CD14-positive monocyte (primary cell): ENCODE measurements around the gene CLCNKA. TPM values are rescaled to one million over a fixed set of nuclear protein-coding genes. Genes with fewer than 3 reads are reported as not detected.

ENCODE experiments used
- DNase-seq, 3 donors: peaks; one replicate each; pipeline ENCODE4 v3.0.0-alpha.2; 2011 to 2022
- H2AFZ ChIP-seq: 2 replicates; pipeline ENCODE4 v1.6.0; 2012; ENCODE audit warnings: mild to moderate bottlenecking, low read depth, low read length, inconsistent platforms; ENCODE audit not compliant: insufficient read depth, poor library complexity, severe bottlenecking
- H3K27ac ChIP-seq, 2 donors: 1 replicate in 1 of 2; 2 replicates in 1 of 2; pipeline ENCODE4 v1.5.1; 2012 to 2013; ENCODE audit warnings: low read length in 2 of 2, control low read depth in 1 of 2, inconsistent platforms in 1 of 2, low read depth in 1 of 2, mild to moderate bottlenecking in 1 of 2
- H3K27me3 ChIP-seq, 2 donors: one replicate each; pipeline versions ENCODE4 v1.6.0 to v1.6.1; 2011 to 2013; ENCODE audit warnings: low read length in 2 of 2; ENCODE audit not compliant: control insufficient read depth in 2 of 2, insufficient read depth in 2 of 2
- H3K36me3 ChIP-seq, 2 donors: replicated peaks in 1 of 2; 1 replicate in 1 of 2; 2 replicates in 1 of 2; pipeline versions ENCODE4 v1.5.1 to v1.6.1; 2012 to 2013; ENCODE audit warnings: low read length in 2 of 2, control low read depth in 1 of 2, inconsistent platforms in 1 of 2, mild to moderate bottlenecking in 1 of 2; ENCODE audit not compliant: insufficient read depth in 2 of 2, control insufficient read depth in 1 of 2
- H3K4me1 ChIP-seq, 2 donors: 1 replicate in 1 of 2; 2 replicates in 1 of 2; pipeline versions ENCODE4 v1.5.1 to v1.6.1; 2012 to 2013; ENCODE audit warnings: low read length in 2 of 2, control low read depth in 1 of 2, inconsistent platforms in 1 of 2, mild to moderate bottlenecking in 1 of 2, moderate library complexity in 1 of 2; ENCODE audit not compliant: insufficient read depth in 2 of 2, control insufficient read depth in 1 of 2
- H3K4me2 ChIP-seq: replicated peaks from 2 replicates; pipeline ENCODE3; 2012; ENCODE audit warnings: low read length, moderate library complexity, mild to moderate bottlenecking; ENCODE audit not compliant: poor library complexity, severe bottlenecking; ENCODE audit errors: extremely low read depth
- H3K4me3 ChIP-seq, 3 experiments: fragments of 200-600 bp in 1 of 3; sonication (generic) in 1 of 3; replicated peaks in 1 of 3; 1 replicate in 2 of 3; 2 replicates in 1 of 3; pipeline ENCODE4 v1.5.1; 2011 to 2013; ENCODE audit warnings: low read length in 3 of 3, mild to moderate bottlenecking in 3 of 3, control low read depth in 2 of 3, low read depth in 2 of 3, inconsistent platforms in 1 of 3, moderate library complexity in 1 of 3
- H3K79me2 ChIP-seq: 2 replicates; pipeline ENCODE4 v1.6.0; 2012; ENCODE audit warnings: mild to moderate bottlenecking, control low read depth, inconsistent platforms, low read length, moderate library complexity; ENCODE audit not compliant: insufficient read depth
- H3K9ac ChIP-seq: 2 replicates; pipeline ENCODE4 v1.6.0; 2017; ENCODE audit warnings: low read length, mild to moderate bottlenecking; ENCODE audit not compliant: insufficient read depth, poor library complexity, severe bottlenecking
- H3K9me3 ChIP-seq, 2 donors: replicated peaks in 1 of 2; 1 replicate in 1 of 2; 2 replicates in 1 of 2; pipeline versions ENCODE4 v1.5.1 to v1.6.1; 2012 to 2013; ENCODE audit warnings: low read length in 2 of 2, control low read depth in 1 of 2; ENCODE audit not compliant: control insufficient read depth in 1 of 2, insufficient read depth in 1 of 2
- H4K20me1 ChIP-seq: 2 replicates; pipeline ENCODE4 v1.6.0; 2012; ENCODE audit warnings: mild to moderate bottlenecking, low read length, control low read depth, moderate library complexity; ENCODE audit not compliant: insufficient read depth
- H3K27ac Mint-ChIP-seq, 7 donors: one replicate each; pipeline ENCODE4 v1.8.0; 2020; ENCODE audit warnings: mild to moderate bottlenecking in 7 of 7, mixed read lengths in 7 of 7, moderate library complexity in 6 of 7, inconsistent platforms in 2 of 7
- H3K27me3 Mint-ChIP-seq, 3 donors: one replicate each; pipeline ENCODE4 v1.8.0; 2021 to 2022; ENCODE audit warnings: low read depth in 3 of 3, mild to moderate bottlenecking in 3 of 3, mixed read lengths in 3 of 3, moderate library complexity in 3 of 3, inconsistent platforms in 1 of 3
- H3K36me3 Mint-ChIP-seq, 2 donors: one replicate each; pipeline ENCODE4 v1.8.0; 2020; ENCODE audit warnings: mixed read lengths in 2 of 2, inconsistent platforms in 1 of 2, mild to moderate bottlenecking in 1 of 2
- H3K4me1 Mint-ChIP-seq: one replicate; pipeline ENCODE4 v1.8.0; 2020; ENCODE audit warnings: mild to moderate bottlenecking, mixed read lengths
- H3K4me3 Mint-ChIP-seq, 2 donors: one replicate each; pipeline ENCODE4 v1.8.0; 2020; ENCODE audit warnings: mild to moderate bottlenecking in 2 of 2, mixed read lengths in 2 of 2, moderate library complexity in 1 of 2
- H3K9me3 Mint-ChIP-seq, 7 donors: one replicate each; pipeline ENCODE4 v1.8.0; 2020 to 2022; ENCODE audit warnings: mixed read lengths in 7 of 7, mild to moderate bottlenecking in 6 of 7, moderate library complexity in 6 of 7, inconsistent platforms in 2 of 7
- CTCF ChIP-seq: fragments of 200-600 bp; IDR thresholded peaks from one replicate; pipeline ENCODE4 v1.8.0; 2022; ENCODE audit warnings: antibody characterized with exemption, mild to moderate bottlenecking
- WGBS: methylation state at CpG from one replicate; pipeline ENCODE4 v1.1.5; 2013; ENCODE audit warnings: missing lambda C conversion rate; ENCODE audit not compliant: insufficient coverage; 5-methylcytosine and 5-hydroxymethylcytosine counted together
- intact Hi-C, 2 donors: fragments of 100-400 bp; cut with micrococcal nuclease; formaldehyde crosslinking; loops; one replicate each; pipeline versions ENCODE4 v1.15.0 to v1.15.1; 2023
- polyA plus RNA-seq, 3 donors: library from polyadenylated mRNA; depleted of rRNA in 1 of 3; unstranded in 2 of 3; stranded (reverse) in 1 of 3; fragments of 300-500 nt in 2 of 3; fragments of >200 nt in 1 of 3; fragmentation: Illumina TruSeq in 2 of 3; gene quantifications; 1 replicate in 2 of 3; 2 replicates in 1 of 3; pipeline ENCODE4 v1.2.3, GENCODE V29; 2012 to 2021

Gene CLCNKA
- polyA plus RNA-seq, 3 donors = 0.07 TPM; not detected in 2

GRCh38 chr1:16043521-16043920 lies 21.7 kb downstream of the CLCNKA start, which contains the start of gene CLCNKB:
Gene CLCNKB (plus strand): TSS chr1:16043782. CDS start chr1:16044493, 711 bp downstream.
- Histone ChIP-seq H3K27me3 (no peaks in the 10 kb centered on the region), H3K9ac (no peak within 1 kb of the TSS), H2AFZ (no peak within 1 kb of the TSS), H3K4me2 (no peak within 1 kb of the TSS), H3K79me2 (no peaks in the 10 kb centered on the region), H3K4me3 (no peak within 1 kb of the TSS), H3K9me3 (no peaks in the 10 kb centered on the region), H3K4me1 (peaks cover under 1 to 3% of the 10 kb centered on the region in 2 donors), H4K20me1 (no peaks in the 10 kb centered on the region), H3K27ac (no peak within 1 kb of the TSS), H3K36me3 (no peaks in the 10 kb centered on the region)
- WGBS = 88% methylated on average over 6 of the region's 7 CpGs
- intact Hi-C loops = no loop called here
- H3K9me3 Mint-ChIP-seq = peaks cover 0 to 1% (median 0%) of the 10 kb centered on the region in 7 donors
- H3K27ac Mint-ChIP-seq = no peak within 1 kb of the TSS
- H3K36me3 Mint-ChIP-seq = no peaks in the 10 kb centered on the region
- no peak for DNase-seq
- no peak within 1 kb of the TSS for H3K4me3 Mint-ChIP-seq
- TF ChIP-seq CTCF = no peak
- H3K27me3 Mint-ChIP-seq = peaks cover 4 to 14% (median 7%) of the 10 kb centered on the region in 3 donors
- peaks cover under 1% of the 10 kb centered on the region for H3K4me1 Mint-ChIP-seq

GRCh38 chr1:16043950-16044349 lies 22.1 kb downstream of the CLCNKA start:
- no peak for DNase-seq
- 100% methylated on average over 4 of the region's 5 CpGs for WGBS
- Histone ChIP-seq H2AFZ (no peak overlapping the region), H3K9me3 (no peaks in the 10 kb centered on the region), H3K9ac (no peak overlapping the region), H3K27ac (no peak overlapping the region), H3K4me1 (peaks cover 4 to 7% of the 10 kb centered on the region in 2 donors), H3K4me3 (no peak overlapping the region), H3K27me3 (peaks cover 0 to 2% of the 10 kb centered on the region in 2 donors), H3K4me2 (no peak overlapping the region), H4K20me1 (no peaks in the 10 kb centered on the region), H3K36me3 (no peaks in the 10 kb centered on the region), H3K79me2 (no peaks in the 10 kb centered on the region)
- Mint-ChIP-seq H3K4me1 (peaks cover 4% of the 10 kb centered on the region), H3K36me3 (no peaks in the 10 kb centered on the region), H3K4me3 (no peak overlapping the region), H3K27ac (no peak overlapping the region), H3K27me3 (peaks cover 4 to 18% (median 7%) of the 10 kb centered on the region in 3 donors), H3K9me3 (peaks cover 0 to 1% (median 0%) of the 10 kb centered on the region in 7 donors)
- no peak for TF ChIP-seq CTCF
- intact Hi-C loops = no loop called here
